Measurements from ENCODE around the gene SKAP2.

DNA sequence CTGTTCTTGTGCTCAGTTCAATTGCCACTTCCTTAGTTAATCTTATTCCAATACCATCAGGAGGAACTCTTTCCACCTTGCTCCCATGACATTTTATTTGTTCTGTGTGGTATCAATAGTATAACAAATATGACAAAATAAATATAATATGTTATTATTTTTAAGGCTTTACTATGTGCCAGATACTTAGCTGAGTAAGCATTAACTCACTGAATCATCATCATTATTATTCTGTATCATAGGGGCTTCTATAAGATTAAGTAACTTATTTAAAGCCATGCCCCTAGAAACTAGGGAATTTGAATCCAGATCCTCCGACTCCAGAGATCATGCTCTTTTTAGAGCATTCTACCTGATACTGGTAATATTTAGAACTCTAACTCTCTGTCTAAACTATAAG is 33.5 kb upstream of the SKAP2 start:
- no peak for TF ChIP-seq EZH2 (IDR thresholded peaks at IDR 0.05; ENCODE audit: low read length)
- TF ChIP-seq, protein P1, sequence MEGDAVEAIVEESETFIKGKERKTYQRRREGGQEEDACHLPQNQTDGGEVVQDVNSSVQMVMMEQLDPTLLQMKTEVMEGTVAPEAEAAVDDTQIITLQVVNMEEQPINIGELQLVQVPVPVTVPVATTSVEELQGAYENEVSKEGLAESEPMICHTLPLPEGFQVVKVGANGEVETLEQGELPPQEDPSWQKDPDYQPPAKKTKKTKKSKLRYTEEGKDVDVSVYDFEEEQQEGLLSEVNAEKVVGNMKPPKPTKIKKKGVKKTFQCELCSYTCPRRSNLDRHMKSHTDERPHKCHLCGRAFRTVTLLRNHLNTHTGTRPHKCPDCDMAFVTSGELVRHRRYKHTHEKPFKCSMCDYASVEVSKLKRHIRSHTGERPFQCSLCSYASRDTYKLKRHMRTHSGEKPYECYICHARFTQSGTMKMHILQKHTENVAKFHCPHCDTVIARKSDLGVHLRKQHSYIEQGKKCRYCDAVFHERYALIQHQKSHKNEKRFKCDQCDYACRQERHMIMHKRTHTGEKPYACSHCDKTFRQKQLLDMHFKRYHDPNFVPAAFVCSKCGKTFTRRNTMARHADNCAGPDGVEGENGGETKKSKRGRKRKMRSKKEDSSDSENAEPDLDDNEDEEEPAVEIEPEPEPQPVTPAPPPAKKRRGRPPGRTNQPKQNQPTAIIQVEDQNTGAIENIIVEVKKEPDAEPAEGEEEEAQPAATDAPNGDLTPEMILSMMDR (optimal IDR thresholded peaks at IDR 0.05 in 1 of 3, IDR thresholded peaks at IDR 0.05 in 1 of 3, conservative IDR thresholded peaks at IDR 0.05 in 1 of 3; ENCODE audit: extremely low read depth in 1 of 3, insufficient read depth in 2 of 3, low read length in 3 of 3) = no peak

All from keratinocyte (primary cell).